ENCODE measurements around the gene COBL.

The COBL gene

DNA sequence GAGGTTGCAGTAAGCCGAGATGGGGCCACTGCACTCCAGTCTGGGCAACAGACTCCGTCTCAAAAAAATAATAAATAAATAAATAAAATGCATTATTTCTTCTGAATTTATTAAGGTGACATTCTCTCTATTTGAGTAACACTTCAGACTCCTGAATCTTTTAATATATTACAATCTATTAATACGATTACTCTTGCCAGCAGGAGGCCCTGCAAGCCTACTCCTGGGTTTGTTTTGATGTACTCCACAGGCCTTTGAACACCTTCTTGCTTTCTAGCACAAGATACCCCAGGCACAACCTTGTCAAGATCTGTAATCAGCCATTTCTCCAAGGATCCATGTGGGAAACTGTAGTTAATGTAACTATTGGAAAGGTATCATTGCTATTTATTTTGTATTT, 63.5 kb downstream of the COBL start:
- no peak for DNase-seq

GRCh38 chr7:51251290-51251689, 65.3 kb downstream of the COBL start:
- no peak for DNase-seq

GRCh38 chr7:51250512-51250911, 66.1 kb downstream of the COBL start:
- DNase-seq = no peak

DNA sequence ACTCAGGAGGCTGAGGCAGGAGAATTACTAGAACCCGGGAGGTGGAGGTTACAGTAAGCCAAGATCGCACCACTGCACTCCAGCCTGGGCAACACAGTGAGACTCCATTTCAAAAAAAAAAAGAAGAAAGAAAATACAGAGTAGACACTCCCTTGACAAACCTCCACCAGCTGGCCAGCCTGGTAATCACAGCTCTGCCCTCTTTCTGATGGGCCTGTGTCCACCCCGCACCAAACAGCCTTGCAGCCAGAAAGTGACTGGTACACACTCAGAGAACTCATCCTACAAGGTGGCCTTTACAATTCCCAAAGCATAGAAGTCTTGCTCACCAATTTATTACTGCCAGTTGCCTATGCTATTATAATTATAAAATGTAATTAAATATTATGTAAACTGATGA, 66.6 kb downstream of the COBL start:
- no peak for DNase-seq

DNA sequence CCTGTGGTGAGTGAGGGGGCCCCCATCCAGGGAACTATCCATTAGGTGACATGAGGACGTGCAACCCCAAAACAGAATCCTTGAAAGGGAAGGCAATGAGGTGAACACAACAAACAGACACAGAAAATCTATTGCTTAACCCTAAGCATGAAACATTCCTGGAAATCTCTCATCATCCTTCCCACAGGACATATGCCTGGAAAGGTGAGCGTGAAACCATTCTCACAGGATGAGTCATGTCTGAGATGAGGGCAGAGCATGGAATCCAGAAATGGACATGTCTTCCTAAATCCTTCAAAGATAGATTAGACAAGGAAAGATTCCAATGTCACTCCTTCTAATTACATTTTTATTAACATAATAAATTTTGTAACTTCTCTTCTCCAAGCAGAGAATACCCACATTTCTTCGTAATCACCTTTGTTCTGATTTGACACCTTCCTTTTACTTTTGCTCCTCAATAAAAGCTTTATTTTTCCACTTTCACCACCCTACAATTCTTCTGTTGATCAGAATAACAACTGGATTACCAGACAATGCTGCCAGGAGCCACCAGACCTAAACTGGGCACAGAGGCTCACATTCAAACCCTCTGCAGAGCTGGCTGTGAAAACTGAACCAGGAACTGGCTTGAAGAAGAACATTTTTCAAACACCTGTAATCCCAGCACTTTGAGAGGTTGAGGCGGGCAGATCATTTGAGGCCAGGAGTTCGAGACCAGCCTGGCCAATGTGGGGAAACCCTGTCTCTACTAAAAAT, 67.2 kb downstream of the COBL start:
- no peak for DNase-seq

DNA sequence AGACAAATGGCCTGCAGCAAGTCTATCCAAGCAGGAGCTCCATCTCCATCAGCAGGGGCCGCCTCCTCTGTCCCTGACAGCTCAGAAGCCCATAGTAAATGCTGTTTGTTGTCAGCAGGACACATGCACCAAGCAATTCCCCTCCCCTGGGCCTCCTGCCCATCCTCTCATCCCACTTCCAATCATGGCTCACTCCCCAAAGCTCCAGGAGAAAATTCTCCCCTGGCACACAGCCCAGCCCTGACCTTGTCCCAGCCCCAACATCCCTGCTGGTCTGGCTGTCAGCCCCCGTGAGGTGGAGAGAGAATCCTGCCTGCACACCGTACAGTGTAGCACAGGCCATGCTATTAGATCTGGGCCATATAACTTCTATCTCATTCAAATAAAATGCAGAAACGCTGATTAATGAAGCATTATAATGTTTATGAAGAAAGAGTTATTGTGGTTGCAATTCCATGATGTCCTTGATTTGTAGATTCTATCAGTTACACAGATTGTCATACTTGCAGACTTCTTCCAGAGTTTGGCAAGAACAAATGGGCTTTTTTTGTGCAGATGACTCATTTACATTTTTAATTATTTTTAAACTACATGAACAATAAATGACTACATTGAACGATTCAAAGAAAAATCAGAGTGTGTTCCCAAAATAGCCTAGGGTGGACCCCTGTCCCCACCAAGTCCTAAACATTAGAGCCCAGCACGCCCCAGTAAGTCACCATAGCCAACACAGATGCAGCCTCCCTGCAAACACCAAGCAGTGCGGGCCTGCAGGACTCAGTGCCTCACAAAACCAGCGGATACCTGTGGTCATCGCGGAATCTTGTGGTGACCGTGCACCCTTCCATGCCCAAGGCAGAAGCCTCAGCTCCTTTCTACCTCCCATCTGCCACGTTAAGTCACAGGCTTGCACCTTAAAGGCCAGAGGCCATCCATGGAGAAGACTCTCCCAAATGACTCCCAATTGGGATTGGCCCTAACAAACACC, 70.1 kb downstream of the COBL start:
- peak in 12 of 14 donors; percentile 37 to 98 (median 71) for DNase-seq

DNA sequence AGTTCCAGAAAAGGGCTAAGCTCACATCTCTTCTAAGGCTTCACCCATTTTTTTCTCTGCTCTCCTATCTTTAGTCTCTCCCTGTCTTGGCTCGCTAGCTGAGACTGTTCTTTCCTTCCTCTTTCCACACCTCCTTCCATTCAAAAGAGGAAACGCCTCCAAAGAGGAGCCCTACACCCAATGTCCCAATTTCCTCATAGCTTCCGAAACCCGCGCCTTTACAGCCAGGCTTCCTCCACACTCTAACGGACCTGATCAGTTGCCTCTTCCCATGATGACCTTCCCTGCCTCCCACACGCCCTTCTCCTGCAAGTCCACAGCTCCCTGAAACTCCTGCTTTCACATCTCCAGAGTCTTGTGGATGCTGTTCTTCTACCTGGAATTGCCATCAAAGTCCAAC, 71.7 kb downstream of the COBL start:
- DNase-seq = no peak

DNA sequence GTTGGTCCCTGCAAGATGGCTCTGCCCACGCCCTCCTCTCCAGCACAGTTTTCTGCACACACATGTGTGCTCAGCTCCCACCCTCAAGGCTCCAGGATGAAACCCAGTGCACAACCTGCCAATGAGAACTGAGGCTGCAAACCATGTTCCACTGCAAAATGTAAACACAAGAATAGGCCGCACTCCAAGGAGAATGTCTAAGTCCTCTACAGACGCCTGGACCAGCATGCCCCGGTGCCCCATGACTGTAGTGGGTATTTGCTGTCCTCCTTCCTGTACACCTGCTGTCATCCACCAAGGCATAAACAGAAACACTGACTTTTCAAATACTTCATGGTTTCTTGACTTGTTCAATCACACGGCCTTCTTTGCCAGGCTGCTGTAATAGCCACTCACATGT, 72.6 kb downstream of the COBL start:
- no peak for DNase-seq

- no peak for DNase-seq
These were observed 73.0 kb downstream of the COBL start for GRCh38 chr7:51243631-51244030.

DNA sequence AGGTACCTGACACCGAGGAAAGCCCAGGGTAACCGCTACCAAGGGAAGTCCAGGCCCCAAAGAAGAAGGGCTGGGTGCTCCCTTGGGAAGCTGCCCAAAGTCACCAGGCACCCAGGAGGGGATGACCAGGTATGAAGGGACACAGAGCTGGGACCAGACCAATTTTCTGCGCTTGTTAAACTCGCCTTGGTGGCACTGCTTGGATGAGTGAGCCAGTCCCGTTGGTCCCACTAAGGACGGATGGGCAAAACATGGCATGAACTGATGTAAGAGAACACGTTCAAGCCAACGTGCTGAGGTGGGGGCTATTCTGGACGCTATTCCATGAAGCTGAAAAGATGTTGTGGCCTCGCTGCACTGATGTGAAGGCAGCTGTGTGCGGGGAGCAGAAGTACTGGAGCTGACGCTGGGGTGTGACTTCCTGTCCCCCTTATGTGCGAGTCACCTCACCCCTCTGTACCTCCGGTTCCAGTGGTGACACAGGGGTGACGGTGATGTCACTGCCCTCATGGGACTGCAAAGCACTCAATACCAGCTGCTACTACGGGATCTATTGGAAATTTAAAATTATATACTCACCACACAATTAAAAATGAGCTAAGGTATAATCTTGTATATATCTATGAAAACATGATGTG, 73.6 kb downstream of the COBL start:
- DNase-seq = no peak

DNA sequence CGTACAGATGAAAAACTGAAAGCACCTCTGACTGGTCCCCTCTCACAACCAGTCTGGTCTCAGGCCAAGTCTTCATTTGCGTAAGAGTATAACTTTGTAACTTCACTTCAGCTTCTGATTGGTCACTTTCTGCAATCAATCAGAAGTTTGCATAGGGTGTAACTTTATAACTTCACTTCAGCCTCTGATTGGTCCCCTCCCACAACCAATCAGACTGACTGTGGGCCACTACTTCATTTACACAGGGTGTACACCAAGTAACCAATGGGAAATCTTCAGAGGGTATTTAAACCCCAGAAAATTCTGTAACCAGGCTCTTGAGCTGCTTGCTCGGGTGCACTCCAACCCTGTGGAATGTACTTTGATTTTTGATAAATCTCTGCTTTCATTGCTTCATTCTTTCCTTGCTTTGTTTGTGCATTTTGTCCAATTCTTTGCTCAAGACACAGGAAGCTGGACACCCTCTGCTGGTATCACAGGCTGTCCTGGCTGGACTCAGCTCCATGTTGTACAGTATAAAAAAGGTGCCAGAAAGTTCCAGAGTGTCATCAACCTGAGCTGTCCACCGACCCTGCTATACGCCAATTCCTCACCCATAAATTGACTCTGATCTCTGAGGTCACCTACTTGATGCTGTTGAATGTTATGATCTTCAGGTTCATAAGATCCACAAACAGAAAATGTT, 74.5 kb downstream of the COBL start:
- no peak for DNase-seq

- DNase-seq = peak in 1 of 14 donors; percentile 74
These were observed 75.7 kb downstream of the COBL start for GRCh38 chr7:51240868-51241267.

- no peak for DNase-seq
These were observed 76.9 kb downstream of the COBL start for GRCh38 chr7:51239691-51240090.

DNA sequence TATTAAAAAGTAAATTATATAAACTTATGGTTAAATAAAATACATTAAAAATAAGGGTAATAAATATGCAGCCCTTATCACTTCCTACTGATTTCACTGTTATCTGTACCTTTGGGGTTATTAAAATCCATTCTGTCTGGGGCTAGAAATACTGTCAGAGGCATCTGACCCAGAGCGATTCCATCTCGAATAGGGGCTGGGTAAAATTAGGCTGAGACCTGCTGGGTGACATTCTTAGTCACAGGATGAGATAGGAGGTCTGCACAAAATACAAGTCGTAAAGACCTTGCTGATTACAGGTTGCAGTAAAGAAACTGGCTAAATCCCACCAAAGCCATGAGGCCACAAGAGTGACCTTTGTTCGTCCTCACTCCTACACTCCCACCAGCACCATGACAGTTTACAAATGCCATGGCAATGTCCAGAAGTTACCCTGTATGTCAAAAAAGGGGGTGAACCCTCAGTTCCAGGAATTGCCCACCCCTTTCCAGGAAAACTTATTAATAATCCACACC, 77.6 kb downstream of the COBL start:
- DNase-seq = no peak

GRCh38 chr7:51237446-51238133, 79.0 kb downstream of the COBL start:
- DNase-seq = no peak

- DNase-seq = no peak
These were observed 80.0 kb downstream of the COBL start for GRCh38 chr7:51236470-51237132.

GRCh38 chr7:51235593-51236313, 80.9 kb downstream of the COBL start:
- DNase-seq = no peak

GRCh38 chr7:51234609-51235308, 81.8 kb downstream of the COBL start:
- no peak for DNase-seq

- peak in 1 of 14 donors; percentile 95 for DNase-seq
These were observed 82.5 kb downstream of the COBL start for GRCh38 chr7:51234139-51234538.

- peak in 2 of 14 donors; percentile 31 to 72 for DNase-seq
These were observed 83.2 kb downstream of the COBL start for GRCh38 chr7:51233374-51233773.

Measured in C1 segment of cervical spinal cord (tissue), 14 donors.